ENCODE measurements around the gene FBXL19.

FBXL19 gene

DNA sequence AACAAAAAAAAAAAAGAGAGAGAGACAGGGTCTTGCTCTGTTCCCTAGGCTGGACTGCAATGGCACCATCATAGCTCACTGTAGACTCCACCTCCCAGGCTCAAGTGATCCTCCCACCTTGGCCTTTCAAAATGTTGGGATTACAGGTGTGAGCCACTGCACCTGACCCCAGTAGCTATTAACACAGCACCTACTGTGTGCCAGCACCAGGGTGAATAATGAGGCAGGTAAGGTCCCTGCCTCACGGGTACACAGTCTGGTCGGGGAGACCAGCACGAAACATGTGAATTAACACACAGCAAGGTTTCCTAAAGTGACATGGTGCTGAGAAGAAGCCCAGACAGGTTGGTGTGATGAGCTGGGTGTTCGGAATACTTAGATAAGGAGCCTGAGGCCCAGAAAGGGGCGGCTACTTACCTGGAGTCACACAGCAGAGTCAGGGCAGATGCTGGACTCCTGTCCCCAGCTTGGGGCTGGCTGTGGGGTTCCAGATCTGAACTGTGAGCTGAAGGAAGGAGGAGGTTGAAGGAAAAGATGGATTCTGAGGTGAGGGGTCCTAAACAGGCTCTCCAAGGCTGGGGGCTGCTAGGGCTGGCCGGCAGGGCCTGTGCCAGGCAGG, 10.5 kb upstream of the FBXL19 start:
- no peaks in the 10 kb centered on the region for H3K36me3 ChIP-seq (ENCODE audit: control insufficient read depth, low read depth, low read length)
- H3K27ac ChIP-seq (ENCODE audit: low read length): no peak overlapping the region
- no peaks in the 10 kb centered on the region for H3K27me3 ChIP-seq (ENCODE audit: control insufficient read depth, insufficient read depth, low read length)
- H3K4me3 ChIP-seq (ENCODE audit: low read length): no peak overlapping the region
- H3K9ac ChIP-seq (ENCODE audit: low read length): no peak overlapping the region
- H3K9me3 ChIP-seq (ENCODE audit: control insufficient read depth, low read depth, low read length): no peaks in the 10 kb centered on the region
- peaks cover 11% of the 10 kb centered on the region for H3K4me1 ChIP-seq (ENCODE audit: control insufficient read depth, low read depth, low read length)

GRCh38 chr16:30914830-30915229, 8.5 kb upstream of the FBXL19 start:
- Histone ChIP-seq H3K9ac (ENCODE audit: low read length) (no peak overlapping the region), H3K9me3 (ENCODE audit: control insufficient read depth, low read depth, low read length) (no peaks in the 10 kb centered on the region)

GRCh38 chr16:30918614-30919013, 4.8 kb upstream of the FBXL19 start:
- H3K9ac ChIP-seq (ENCODE audit: low read length): no peak overlapping the region

More at GRCh38 chr16:30914830-30915229, 8.5 kb upstream of the FBXL19 start:
- Histone ChIP-seq H3K27me3 (ENCODE audit: control insufficient read depth, insufficient read depth, low read length) (no peaks in the 10 kb centered on the region), H3K4me3 (ENCODE audit: low read length) (no peak overlapping the region), H3K36me3 (ENCODE audit: control insufficient read depth, low read depth, low read length) (no peaks in the 10 kb centered on the region), H3K27ac (ENCODE audit: low read length) (no peak overlapping the region), H3K4me1 (ENCODE audit: control insufficient read depth, low read depth, low read length) (peaks cover 10% of the 10 kb centered on the region)

DNA sequence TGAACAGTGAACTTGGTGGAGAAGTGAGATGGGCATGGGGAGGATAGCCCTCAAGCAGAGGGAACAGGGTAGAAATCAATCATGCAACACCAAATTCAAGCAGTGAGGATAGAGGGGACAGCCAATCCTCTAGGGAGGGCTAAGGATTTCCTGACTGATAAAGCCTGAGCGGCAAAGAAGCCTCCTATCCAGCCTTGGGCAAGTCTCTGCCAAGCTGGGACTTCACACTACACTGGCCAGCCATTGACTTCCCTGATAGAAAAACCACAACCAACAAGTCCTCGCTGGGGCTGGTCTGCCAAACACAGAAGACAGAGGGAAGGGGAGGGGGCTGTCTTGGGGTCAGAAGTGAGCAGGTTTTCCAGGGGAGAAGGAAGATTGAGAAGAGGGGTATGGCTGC, 2.5 kb upstream of the FBXL19 start:
- Histone ChIP-seq H3K27ac (ENCODE audit: low read length) (no peak overlapping the region), H3K27me3 (ENCODE audit: control insufficient read depth, insufficient read depth, low read length) (no peaks in the 10 kb centered on the region), H3K4me3 (ENCODE audit: low read length) (no peak overlapping the region), H3K9me3 (ENCODE audit: control insufficient read depth, low read depth, low read length) (no peaks in the 10 kb centered on the region), H3K4me1 (ENCODE audit: control insufficient read depth, low read depth, low read length) (no peaks in the 10 kb centered on the region), H3K9ac (ENCODE audit: low read length) (no peak overlapping the region), H3K36me3 (ENCODE audit: control insufficient read depth, low read depth, low read length) (no peaks in the 10 kb centered on the region)

More at GRCh38 chr16:30918614-30919013, 4.8 kb upstream of the FBXL19 start:
- Histone ChIP-seq H3K4me1 (ENCODE audit: control insufficient read depth, low read depth, low read length) (no peaks in the 10 kb centered on the region), H3K4me3 (ENCODE audit: low read length) (no peak overlapping the region), H3K27ac (ENCODE audit: low read length) (no peak overlapping the region), H3K9me3 (ENCODE audit: control insufficient read depth, low read depth, low read length) (no peaks in the 10 kb centered on the region), H3K27me3 (ENCODE audit: control insufficient read depth, insufficient read depth, low read length) (no peaks in the 10 kb centered on the region), H3K36me3 (ENCODE audit: control insufficient read depth, low read depth, low read length) (no peaks in the 10 kb centered on the region)

DNA sequence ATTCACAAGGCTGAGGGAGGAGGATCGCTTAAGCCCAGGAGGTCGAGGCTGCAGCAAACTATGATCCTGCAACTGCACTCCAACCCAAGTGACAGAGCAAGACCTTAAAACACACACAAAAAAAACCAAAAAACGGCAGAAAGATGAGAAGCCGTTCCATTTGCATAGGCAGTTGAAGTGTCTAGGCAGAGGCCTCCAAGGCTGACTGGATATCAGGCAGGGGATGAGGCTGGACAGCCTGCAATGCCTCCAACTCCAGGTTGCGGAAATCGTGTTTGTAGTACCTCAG, 2.0 kb upstream of the FBXL19 start:
- Histone ChIP-seq H3K9me3 (ENCODE audit: control insufficient read depth, low read depth, low read length) (no peaks in the 10 kb centered on the region), H3K36me3 (ENCODE audit: control insufficient read depth, low read depth, low read length) (no peaks in the 10 kb centered on the region), H3K4me3 (ENCODE audit: low read length) (peak overlapping the region; percentile 63), H3K27me3 (ENCODE audit: control insufficient read depth, insufficient read depth, low read length) (no peaks in the 10 kb centered on the region), H3K27ac (ENCODE audit: low read length) (no peak overlapping the region), H3K4me1 (ENCODE audit: control insufficient read depth, low read depth, low read length) (no peaks in the 10 kb centered on the region), H3K9ac (ENCODE audit: low read length) (no peak overlapping the region)

- no peaks in the 10 kb centered on the region for H3K27me3 ChIP-seq (ENCODE audit: control insufficient read depth, insufficient read depth, low read length)
- no peaks in the 10 kb centered on the region for H3K9me3 ChIP-seq (ENCODE audit: control insufficient read depth, low read depth, low read length)
- H3K9ac ChIP-seq (ENCODE audit: low read length): peak overlapping the region; percentile 31
- H3K36me3 ChIP-seq (ENCODE audit: control insufficient read depth, low read depth, low read length): peaks cover 2% of the 10 kb centered on the region
- peak overlapping the region; percentile 63 for H3K4me3 ChIP-seq (ENCODE audit: low read length)
- H3K27ac ChIP-seq (ENCODE audit: low read length): peak overlapping the region; percentile 29
- no peaks in the 10 kb centered on the region for H3K4me1 ChIP-seq (ENCODE audit: control insufficient read depth, low read depth, low read length)
Measured at GRCh38 chr16:30921748-30922419, 1.5 kb upstream of the FBXL19 start.

GRCh38 chr16:30922420-30922959, 882 bp upstream of the FBXL19 start:
- peaks cover 7% of the 10 kb centered on the region for H3K36me3 ChIP-seq (ENCODE audit: control insufficient read depth, low read depth, low read length)
- H3K4me3 ChIP-seq (ENCODE audit: low read length): peak overlapping the region; percentile 63
- no peaks in the 10 kb centered on the region for H3K4me1 ChIP-seq (ENCODE audit: control insufficient read depth, low read depth, low read length)
- H3K27ac ChIP-seq (ENCODE audit: low read length): peak overlapping the region; percentile 88
- H3K27me3 ChIP-seq (ENCODE audit: control insufficient read depth, insufficient read depth, low read length): no peaks in the 10 kb centered on the region
- H3K9ac ChIP-seq (ENCODE audit: low read length): peak overlapping the region; percentile 74
- H3K9me3 ChIP-seq (ENCODE audit: control insufficient read depth, low read depth, low read length): no peaks in the 10 kb centered on the region

DNA sequence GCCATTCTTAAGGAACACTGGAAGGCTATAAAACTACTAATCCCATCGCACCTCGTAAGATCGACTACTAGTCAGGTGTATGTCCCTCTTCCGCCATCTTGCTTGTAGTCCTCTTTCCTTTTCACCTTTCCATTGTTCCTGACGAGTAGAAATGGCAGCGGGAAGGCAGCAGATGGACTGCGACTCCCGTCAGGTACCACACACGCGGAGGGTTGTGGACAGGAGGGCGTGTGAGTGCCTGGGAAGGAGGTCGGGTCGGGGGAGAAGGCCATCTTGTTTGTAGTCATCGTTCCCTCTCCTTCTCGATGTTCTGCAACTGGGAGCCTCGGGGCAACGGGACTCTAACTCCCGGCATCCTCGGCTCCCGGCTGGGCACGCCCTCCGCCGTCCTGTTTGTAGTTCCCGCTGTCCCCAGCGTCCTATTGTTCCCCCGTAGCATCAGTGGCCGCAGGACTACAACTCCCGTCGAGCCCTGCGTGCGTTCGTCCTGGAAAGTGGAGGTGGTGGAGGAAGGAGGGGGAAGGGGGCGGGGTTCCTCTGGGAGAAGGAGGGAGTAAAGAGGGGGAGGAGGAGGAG, 324 bp upstream of the FBXL19 start:
- no peaks in the 10 kb centered on the region for H3K9me3 ChIP-seq (ENCODE audit: control insufficient read depth, low read depth, low read length)
- peak overlapping the region; percentile 63 for H3K4me3 ChIP-seq (ENCODE audit: low read length)
- no peaks in the 10 kb centered on the region for H3K27me3 ChIP-seq (ENCODE audit: control insufficient read depth, insufficient read depth, low read length)
- peaks cover 7% of the 10 kb centered on the region for H3K36me3 ChIP-seq (ENCODE audit: control insufficient read depth, low read depth, low read length)
- peak overlapping the region; percentile 74 for H3K9ac ChIP-seq (ENCODE audit: low read length)
- no peaks in the 10 kb centered on the region for H3K4me1 ChIP-seq (ENCODE audit: control insufficient read depth, low read depth, low read length)
- peak overlapping the region; percentile 88 for H3K27ac ChIP-seq (ENCODE audit: low read length)

- Histone ChIP-seq H3K27ac (ENCODE audit: low read length) (peak overlapping the region; percentile 7), H3K27me3 (ENCODE audit: control insufficient read depth, insufficient read depth, low read length) (no peaks in the 10 kb centered on the region), H3K4me1 (ENCODE audit: control insufficient read depth, low read depth, low read length) (no peaks in the 10 kb centered on the region), H3K9ac (ENCODE audit: low read length) (peak overlapping the region; percentile 64), H3K9me3 (ENCODE audit: control insufficient read depth, low read depth, low read length) (no peaks in the 10 kb centered on the region), H3K4me3 (ENCODE audit: low read length) (peak overlapping the region; percentile 63), H3K36me3 (ENCODE audit: control insufficient read depth, low read depth, low read length) (peaks cover 7% of the 10 kb centered on the region)
Measured at GRCh38 chr16:30924076-30924912, 922 bp downstream of the FBXL19 start.

- Histone ChIP-seq H3K27me3 (ENCODE audit: control insufficient read depth, insufficient read depth, low read length) (no peaks in the 10 kb centered on the region), H3K4me1 (ENCODE audit: control insufficient read depth, low read depth, low read length) (no peaks in the 10 kb centered on the region), H3K36me3 (ENCODE audit: control insufficient read depth, low read depth, low read length) (peaks cover 7% of the 10 kb centered on the region), H3K9me3 (ENCODE audit: control insufficient read depth, low read depth, low read length) (no peaks in the 10 kb centered on the region), H3K27ac (ENCODE audit: low read length) (no peak overlapping the region), H3K9ac (ENCODE audit: low read length) (peak overlapping the region; percentile 64), H3K4me3 (ENCODE audit: low read length) (peak overlapping the region; percentile 63)
Measured at GRCh38 chr16:30924913-30925631, 1.7 kb downstream of the FBXL19 start.

GRCh38 chr16:30925632-30925987, 2.2 kb downstream of the FBXL19 start:
- Histone ChIP-seq H3K9me3 (ENCODE audit: control insufficient read depth, low read depth, low read length) (no peaks in the 10 kb centered on the region), H3K27me3 (ENCODE audit: control insufficient read depth, insufficient read depth, low read length) (no peaks in the 10 kb centered on the region), H3K9ac (ENCODE audit: low read length) (no peak overlapping the region), H3K36me3 (ENCODE audit: control insufficient read depth, low read depth, low read length) (peaks cover 11% of the 10 kb centered on the region), H3K4me3 (ENCODE audit: low read length) (no peak overlapping the region), H3K27ac (ENCODE audit: low read length) (no peak overlapping the region), H3K4me1 (ENCODE audit: control insufficient read depth, low read depth, low read length) (no peaks in the 10 kb centered on the region)

Measured in iPS-18a (cell line).